Measurements from ENCODE around the gene XPO6.
"Not testable (repeated sequence)": the region's sequence is repeated elsewhere in the genome, so short reads cannot be mapped to it uniquely, and the experiment has no call there.

Gene XPO6

GRCh38 chr16:28145796-28146195 is 66.0 kb downstream of the XPO6 start:
- DNase-seq, result no peak

- no peak for DNase-seq
Observed at GRCh38 chr16:28140788-28141618, 70.8 kb downstream of the XPO6 start.

GRCh38 chr16:28139530-28139929 is 72.2 kb downstream of the XPO6 start:
- no peak for DNase-seq

GRCh38 chr16:28136751-28137434 is 74.9 kb downstream of the XPO6 start:
- DNase-seq, result no peak

GRCh38 chr16:28133666-28134065 is 78.1 kb downstream of the XPO6 start:
- no peak for DNase-seq

- DNase-seq, result no peak
Observed at GRCh38 chr16:28131743-28132393, 79.9 kb downstream of the XPO6 start.

- DNase-seq, result no peak
Observed at GRCh38 chr16:28131181-28131580, 80.6 kb downstream of the XPO6 start.

- no peak for DNase-seq
Observed at GRCh38 chr16:28130099-28131088, 81.4 kb downstream of the XPO6 start.

- no peak for DNase-seq
Observed at GRCh38 chr16:28126684-28127620, 84.8 kb downstream of the XPO6 start.

- no peak for DNase-seq
Observed at GRCh38 chr16:28125592-28125991, 86.2 kb downstream of the XPO6 start.

- DNase-seq, result no peak
Observed at GRCh38 chr16:28121527-28121926, 90.2 kb downstream of the XPO6 start.

- DNase-seq, result no peak
Observed at GRCh38 chr16:28120754-28121153, 91.0 kb downstream of the XPO6 start.

- DNase-seq, result no peak
Observed at GRCh38 chr16:28118637-28119036, 93.1 kb downstream of the XPO6 start.

- DNase-seq, result no peak
Observed at GRCh38 chr16:28117168-28117565, 94.6 kb downstream of the XPO6 start.

- not testable (repeated sequence) for DNase-seq
Observed at GRCh38 chr16:28115866-28116265, 95.9 kb downstream of the XPO6 start.

GRCh38 chr16:28112908-28113307 is 98.9 kb downstream of the XPO6 start:
- DNase-seq, result no peak

- no peak for DNase-seq
Observed at GRCh38 chr16:28110977-28111376, 100.8 kb downstream of the XPO6 start.

GRCh38 chr16:28110479-28110878 is 101.3 kb downstream of the XPO6 start:
- DNase-seq, result no peak

GRCh38 chr16:28110074-28110473 is 101.7 kb downstream of the XPO6 start:
- DNase-seq, result no peak

- no peak for DNase-seq
Observed at GRCh38 chr16:28108590-28109247, 103.0 kb downstream of the XPO6 start.

GRCh38 chr16:28107232-28107631 is 104.5 kb downstream of the XPO6 start:
- DNase-seq, result no peak
